CD14-positive monocyte (primary cell): ENCODE data around the gene SALL3. TPM values are rescaled to one million over a fixed set of nuclear protein-coding genes. Genes with fewer than 3 reads are reported as not detected.

Source experiments
- DNase-seq, 3 donors: peaks; one replicate each; pipeline ENCODE4 v3.0.0-alpha.2; 2011 to 2022
- H2AFZ ChIP-seq: 2 replicates; pipeline ENCODE4 v1.6.0; 2012; ENCODE audit warnings: mild to moderate bottlenecking, low read depth, low read length, inconsistent platforms; ENCODE audit not compliant: insufficient read depth, poor library complexity, severe bottlenecking
- H3K27ac ChIP-seq, 2 donors: 1 replicate in 1 of 2; 2 replicates in 1 of 2; pipeline ENCODE4 v1.5.1; 2012 to 2013; ENCODE audit warnings: low read length in 2 of 2, control low read depth in 1 of 2, inconsistent platforms in 1 of 2, low read depth in 1 of 2, mild to moderate bottlenecking in 1 of 2
- H3K27me3 ChIP-seq, 2 donors: one replicate each; pipeline versions ENCODE4 v1.6.0 to v1.6.1; 2011 to 2013; ENCODE audit warnings: low read length in 2 of 2; ENCODE audit not compliant: control insufficient read depth in 2 of 2, insufficient read depth in 2 of 2
- H3K36me3 ChIP-seq, 2 donors: replicated peaks in 1 of 2; 1 replicate in 1 of 2; 2 replicates in 1 of 2; pipeline versions ENCODE4 v1.5.1 to v1.6.1; 2012 to 2013; ENCODE audit warnings: low read length in 2 of 2, control low read depth in 1 of 2, inconsistent platforms in 1 of 2, mild to moderate bottlenecking in 1 of 2; ENCODE audit not compliant: insufficient read depth in 2 of 2, control insufficient read depth in 1 of 2
- H3K4me1 ChIP-seq, 2 donors: 1 replicate in 1 of 2; 2 replicates in 1 of 2; pipeline versions ENCODE4 v1.5.1 to v1.6.1; 2012 to 2013; ENCODE audit warnings: low read length in 2 of 2, control low read depth in 1 of 2, inconsistent platforms in 1 of 2, mild to moderate bottlenecking in 1 of 2, moderate library complexity in 1 of 2; ENCODE audit not compliant: insufficient read depth in 2 of 2, control insufficient read depth in 1 of 2
- H3K4me2 ChIP-seq: replicated peaks from 2 replicates; pipeline ENCODE3; 2012; ENCODE audit warnings: low read length, moderate library complexity, mild to moderate bottlenecking; ENCODE audit not compliant: poor library complexity, severe bottlenecking; ENCODE audit errors: extremely low read depth
- H3K4me3 ChIP-seq, 3 experiments: fragments of 200-600 bp in 1 of 3; sonication (generic) in 1 of 3; replicated peaks in 1 of 3; 1 replicate in 2 of 3; 2 replicates in 1 of 3; pipeline ENCODE4 v1.5.1; 2011 to 2013; ENCODE audit warnings: low read length in 3 of 3, mild to moderate bottlenecking in 3 of 3, control low read depth in 2 of 3, low read depth in 2 of 3, inconsistent platforms in 1 of 3, moderate library complexity in 1 of 3
- H3K79me2 ChIP-seq: 2 replicates; pipeline ENCODE4 v1.6.0; 2012; ENCODE audit warnings: mild to moderate bottlenecking, control low read depth, inconsistent platforms, low read length, moderate library complexity; ENCODE audit not compliant: insufficient read depth
- H3K9ac ChIP-seq: 2 replicates; pipeline ENCODE4 v1.6.0; 2017; ENCODE audit warnings: low read length, mild to moderate bottlenecking; ENCODE audit not compliant: insufficient read depth, poor library complexity, severe bottlenecking
- H3K9me3 ChIP-seq, 2 donors: replicated peaks in 1 of 2; 1 replicate in 1 of 2; 2 replicates in 1 of 2; pipeline versions ENCODE4 v1.5.1 to v1.6.1; 2012 to 2013; ENCODE audit warnings: low read length in 2 of 2, control low read depth in 1 of 2; ENCODE audit not compliant: control insufficient read depth in 1 of 2, insufficient read depth in 1 of 2
- H4K20me1 ChIP-seq: 2 replicates; pipeline ENCODE4 v1.6.0; 2012; ENCODE audit warnings: mild to moderate bottlenecking, low read length, control low read depth, moderate library complexity; ENCODE audit not compliant: insufficient read depth
- H3K27ac Mint-ChIP-seq, 7 donors: one replicate each; pipeline ENCODE4 v1.8.0; 2020; ENCODE audit warnings: mild to moderate bottlenecking in 7 of 7, mixed read lengths in 7 of 7, moderate library complexity in 6 of 7, inconsistent platforms in 2 of 7
- H3K27me3 Mint-ChIP-seq, 3 donors: one replicate each; pipeline ENCODE4 v1.8.0; 2021 to 2022; ENCODE audit warnings: low read depth in 3 of 3, mild to moderate bottlenecking in 3 of 3, mixed read lengths in 3 of 3, moderate library complexity in 3 of 3, inconsistent platforms in 1 of 3
- H3K36me3 Mint-ChIP-seq, 2 donors: one replicate each; pipeline ENCODE4 v1.8.0; 2020; ENCODE audit warnings: mixed read lengths in 2 of 2, inconsistent platforms in 1 of 2, mild to moderate bottlenecking in 1 of 2
- H3K4me1 Mint-ChIP-seq: one replicate; pipeline ENCODE4 v1.8.0; 2020; ENCODE audit warnings: mild to moderate bottlenecking, mixed read lengths
- H3K4me3 Mint-ChIP-seq, 2 donors: one replicate each; pipeline ENCODE4 v1.8.0; 2020; ENCODE audit warnings: mild to moderate bottlenecking in 2 of 2, mixed read lengths in 2 of 2, moderate library complexity in 1 of 2
- H3K9me3 Mint-ChIP-seq, 7 donors: one replicate each; pipeline ENCODE4 v1.8.0; 2020 to 2022; ENCODE audit warnings: mixed read lengths in 7 of 7, mild to moderate bottlenecking in 6 of 7, moderate library complexity in 6 of 7, inconsistent platforms in 2 of 7
- CTCF ChIP-seq: fragments of 200-600 bp; IDR thresholded peaks from one replicate; pipeline ENCODE4 v1.8.0; 2022; ENCODE audit warnings: antibody characterized with exemption, mild to moderate bottlenecking
- WGBS: methylation state at CpG from one replicate; pipeline ENCODE4 v1.1.5; 2013; ENCODE audit warnings: missing lambda C conversion rate; ENCODE audit not compliant: insufficient coverage; 5-methylcytosine and 5-hydroxymethylcytosine counted together
- intact Hi-C, 2 donors: fragments of 100-400 bp; cut with micrococcal nuclease; formaldehyde crosslinking; loops; one replicate each; pipeline versions ENCODE4 v1.15.0 to v1.15.1; 2023
- polyA plus RNA-seq, 3 donors: library from polyadenylated mRNA; depleted of rRNA in 1 of 3; unstranded in 2 of 3; stranded (reverse) in 1 of 3; fragments of 300-500 nt in 2 of 3; fragments of >200 nt in 1 of 3; fragmentation: Illumina TruSeq in 2 of 3; gene quantifications; 1 replicate in 2 of 3; 2 replicates in 1 of 3; pipeline ENCODE4 v1.2.3, GENCODE V29; 2012 to 2021

The SALL3 gene
- polyA plus RNA-seq, 3 donors, result not detected

DNA sequence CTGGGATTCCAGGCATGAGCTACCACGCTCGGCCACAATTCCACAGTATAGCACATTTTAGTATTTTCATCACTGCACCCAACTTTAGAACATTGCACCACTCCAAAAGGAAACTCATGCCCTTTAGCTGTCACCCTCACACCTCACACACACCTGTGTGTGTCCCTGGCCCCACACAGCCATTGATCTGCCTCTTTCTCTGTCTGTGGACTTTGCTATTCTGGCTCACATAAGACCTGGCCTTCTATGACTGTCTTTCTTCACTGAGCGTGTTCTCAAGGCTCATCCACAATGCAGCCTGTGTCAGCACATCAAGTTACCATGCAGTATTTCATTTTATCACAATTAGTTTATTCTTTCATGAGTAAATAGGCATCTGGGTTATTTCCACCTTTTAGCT, 69.9 kb downstream of the SALL3 start:
- no peaks in the 10 kb centered on the region for H4K20me1 ChIP-seq
- TF ChIP-seq CTCF, result no peak
- 95% methylated on average over 2 of the region's 3 CpGs for whole genome bisulfite sequencing
- H3K36me3 ChIP-seq, result no peaks in the 10 kb centered on the region
- peak overlapping the region in 1 of 7 donors; percentile 26 for H3K27ac Mint-ChIP-seq
- no peak overlapping the region for H3K9ac ChIP-seq
- peaks cover 0 to 11% (median 2%) of the 10 kb centered on the region in 7 donors for H3K9me3 Mint-ChIP-seq
- no peaks in the 10 kb centered on the region for H3K79me2 ChIP-seq
- no peak overlapping the region for H3K4me3 Mint-ChIP-seq
- peaks cover 1 to 13% (median 9%) of the 10 kb centered on the region in 3 donors for H3K27me3 Mint-ChIP-seq
- intact Hi-C loops, result no loop called here
- DNase-seq, result no peak
- no peaks in the 10 kb centered on the region for H3K36me3 Mint-ChIP-seq
- no peaks in the 10 kb centered on the region for H3K4me1 ChIP-seq
- H3K27ac ChIP-seq, result no peak overlapping the region
- H3K4me2 ChIP-seq, result no peak overlapping the region
- H2AFZ ChIP-seq, result no peak overlapping the region
- no peaks in the 10 kb centered on the region for H3K4me1 Mint-ChIP-seq
- no peaks in the 10 kb centered on the region for H3K27me3 ChIP-seq
- no peak overlapping the region for H3K4me3 ChIP-seq
- H3K9me3 ChIP-seq, result no peaks in the 10 kb centered on the region

Other genes with a start within 250 kb of the SALL3 start
- 10 to 100 TPM in 2 of 3 donors, 1 to 10 TPM in 1; 7.2 to 20.3 (median 14.0) TPM for gene ATP9B, start 89.6 kb downstream of the SALL3 start, polyA plus RNA-seq